Erythroblast (primary cell): ENCODE data around the gene TMEM258.

Experiments
- DNase-seq, 2 experiments: peaks; one replicate each; lab custom pipeline; 2025; lab: John Stamatoyannopoulos, UW
- GATA1 ChIP-seq: IDR thresholded peaks from 2 replicates; pipeline ENCODE4 v1.6.1; 2011; ENCODE audit warnings: low read depth, mild to moderate bottlenecking, control low read depth, low read length, moderate library complexity
- POLR2A ChIP-seq: IDR thresholded peaks from 2 replicates; pipeline ENCODE4 v1.6.1; 2011; ENCODE audit warnings: mild to moderate bottlenecking, low read length

TMEM258 gene

GRCh38 chr11:61814958-61815789 is 22.8 kb upstream of the TMEM258 start:
- TF ChIP-seq GATA1 (no peak), POLR2A (peak; percentile 92)

GRCh38 chr11:61814247-61814957 is 22.0 kb upstream of the TMEM258 start:
- TF ChIP-seq GATA1 = no peak
- no peak for TF ChIP-seq POLR2A
- peak; percentile 54 to 65 for DNase-seq

More at GRCh38 chr11:61814958-61815789, 22.8 kb upstream of the TMEM258 start:
- DNase-seq = peak; percentile 86 to 88

DNA sequence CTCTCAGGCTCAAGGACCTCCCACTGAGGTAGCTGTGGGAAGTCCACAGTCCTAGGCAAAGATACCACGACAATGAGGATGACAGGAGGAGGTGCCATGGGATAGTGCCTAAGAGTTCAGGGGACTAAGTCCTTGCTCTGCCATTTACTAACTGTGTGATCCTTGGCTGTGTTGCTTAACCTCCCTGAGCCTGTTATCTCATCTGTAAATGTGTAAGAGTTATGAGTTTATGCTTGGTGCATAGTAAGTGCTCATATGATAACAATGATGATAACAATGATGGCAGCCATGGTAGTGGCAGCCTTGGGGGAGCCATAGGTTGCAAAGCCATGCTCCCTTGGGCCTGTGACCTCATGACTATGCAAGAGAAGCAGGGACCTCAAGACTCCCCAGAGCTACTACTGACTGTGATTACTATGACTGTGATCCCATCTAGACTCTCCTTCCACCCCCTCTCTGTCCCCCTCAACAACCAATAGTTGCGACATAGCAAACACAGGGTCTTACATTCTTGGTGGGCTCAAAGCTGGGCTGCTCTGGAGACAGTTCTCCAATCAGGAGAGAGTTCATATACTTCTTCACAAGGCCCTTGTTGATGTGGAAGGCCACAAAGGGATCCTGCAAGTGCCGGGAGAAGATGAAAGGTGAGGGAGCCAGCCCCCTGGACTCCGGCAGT is 20.5 kb upstream of the TMEM258 start:
- DNase-seq = peak in 1 of 2 experiments; percentile 31
- no peak for TF ChIP-seq GATA1
- TF ChIP-seq POLR2A = peak; percentile 39

DNA sequence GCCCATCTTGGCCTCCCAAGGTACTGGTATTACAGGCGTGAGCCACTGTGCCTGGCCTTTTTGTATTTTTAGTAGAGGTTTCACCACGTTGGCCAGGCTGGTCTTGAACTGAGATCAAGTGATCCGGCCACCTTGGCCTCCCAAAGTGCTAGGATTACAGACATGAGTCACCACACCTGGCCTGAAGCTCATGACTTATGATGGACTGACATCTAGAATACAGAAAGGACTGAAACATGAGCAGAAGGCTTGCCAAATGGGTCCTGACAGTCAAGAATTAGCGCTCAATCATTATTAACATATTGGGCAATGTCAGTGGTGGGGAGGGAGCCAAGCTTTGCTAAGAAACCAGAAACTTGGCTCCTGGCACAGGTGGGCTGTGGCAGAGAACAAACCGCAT is 19.4 kb upstream of the TMEM258 start:
- no peak for DNase-seq
- TF ChIP-seq GATA1 = no peak
- no peak for TF ChIP-seq POLR2A

GRCh38 chr11:61810671-61811175 is 18.3 kb upstream of the TMEM258 start:
- no peak for DNase-seq
- TF ChIP-seq GATA1 (no peak), POLR2A (no peak)

DNA sequence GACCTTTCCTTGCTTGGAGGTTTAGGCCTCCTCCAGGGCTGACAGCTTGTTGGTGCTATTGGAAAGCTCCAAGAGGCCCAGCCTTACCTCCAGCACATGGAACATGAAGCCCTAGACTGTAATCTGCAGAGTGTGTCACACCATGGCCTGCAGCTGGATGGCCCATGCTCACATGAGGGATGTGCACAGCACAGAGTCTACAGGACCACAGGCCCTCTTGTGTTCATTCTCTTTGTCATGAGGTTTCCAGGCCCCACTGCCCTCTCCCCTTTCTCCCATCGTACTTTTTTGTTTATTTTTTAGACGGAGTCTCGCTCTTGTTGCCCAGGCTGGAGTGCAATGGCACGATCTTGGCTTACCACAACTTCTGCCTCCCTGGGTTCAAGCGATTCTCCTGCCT is 14.4 kb upstream of the TMEM258 start:
- no peak for DNase-seq
- TF ChIP-seq GATA1 = no peak
- no peak for TF ChIP-seq POLR2A

GRCh38 chr11:61805146-61805545 is 12.7 kb upstream of the TMEM258 start:
- TF ChIP-seq POLR2A (no peak), GATA1 (no peak)
- DNase-seq = no peak

DNA sequence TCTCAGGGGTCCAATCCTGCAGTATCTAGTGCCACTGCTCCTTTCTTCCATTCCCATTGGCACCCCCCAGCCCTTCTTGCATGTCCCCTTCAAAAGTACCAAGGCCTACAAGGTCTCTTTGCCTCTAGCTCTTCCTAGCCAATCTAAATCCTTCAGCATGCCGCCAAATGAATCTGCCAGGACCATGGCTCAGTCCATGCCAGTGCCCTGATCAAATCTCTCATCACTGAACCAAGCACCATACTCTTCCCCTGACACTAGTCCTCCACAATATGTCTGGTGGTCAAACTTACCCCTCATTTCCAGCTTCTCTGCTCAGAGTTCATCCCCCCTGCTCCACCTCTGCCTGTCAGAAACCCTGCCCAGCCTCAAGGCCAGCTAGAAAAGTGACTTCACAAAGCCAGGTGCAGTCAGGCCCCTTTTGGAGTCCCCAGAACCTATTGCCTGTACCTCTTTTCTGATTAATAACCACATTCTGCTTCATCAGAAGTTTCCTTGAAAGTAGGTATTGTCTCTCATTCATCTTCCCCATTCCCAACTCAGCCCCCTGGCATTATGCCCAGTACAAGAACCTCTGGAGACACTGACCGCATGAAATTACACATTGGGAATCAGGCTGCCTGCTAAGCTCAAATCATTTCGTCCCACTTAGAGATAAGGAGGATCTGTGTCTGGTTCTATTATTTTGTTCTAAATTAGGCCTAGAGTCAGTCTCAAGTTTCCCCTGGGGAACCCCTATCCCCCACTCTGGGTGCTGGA is 11.7 kb upstream of the TMEM258 start:
- DNase-seq = no peak
- TF ChIP-seq POLR2A (peak; percentile 28), GATA1 (no peak)

DNA sequence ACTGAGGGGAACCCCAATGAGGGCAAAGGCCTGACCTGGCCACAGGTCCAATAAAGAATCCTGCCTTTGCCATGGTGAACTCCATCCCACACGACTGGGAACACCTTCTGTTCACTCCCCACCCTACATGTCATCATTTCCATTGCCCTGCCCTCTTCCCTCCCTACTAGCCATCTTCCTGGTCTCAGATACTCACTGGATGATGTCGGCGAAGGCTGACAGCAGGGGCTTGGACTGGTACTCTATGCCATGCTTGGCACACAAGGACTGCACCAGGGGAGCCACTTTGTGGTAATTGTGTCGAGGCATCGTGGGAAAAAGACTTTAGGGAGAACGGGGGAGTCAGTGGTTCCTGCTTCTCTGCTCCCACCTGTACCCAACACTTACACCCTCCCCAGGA is 10.2 kb upstream of the TMEM258 start:
- DNase-seq = no peak
- TF ChIP-seq POLR2A (peak; percentile 3), GATA1 (no peak)

DNA sequence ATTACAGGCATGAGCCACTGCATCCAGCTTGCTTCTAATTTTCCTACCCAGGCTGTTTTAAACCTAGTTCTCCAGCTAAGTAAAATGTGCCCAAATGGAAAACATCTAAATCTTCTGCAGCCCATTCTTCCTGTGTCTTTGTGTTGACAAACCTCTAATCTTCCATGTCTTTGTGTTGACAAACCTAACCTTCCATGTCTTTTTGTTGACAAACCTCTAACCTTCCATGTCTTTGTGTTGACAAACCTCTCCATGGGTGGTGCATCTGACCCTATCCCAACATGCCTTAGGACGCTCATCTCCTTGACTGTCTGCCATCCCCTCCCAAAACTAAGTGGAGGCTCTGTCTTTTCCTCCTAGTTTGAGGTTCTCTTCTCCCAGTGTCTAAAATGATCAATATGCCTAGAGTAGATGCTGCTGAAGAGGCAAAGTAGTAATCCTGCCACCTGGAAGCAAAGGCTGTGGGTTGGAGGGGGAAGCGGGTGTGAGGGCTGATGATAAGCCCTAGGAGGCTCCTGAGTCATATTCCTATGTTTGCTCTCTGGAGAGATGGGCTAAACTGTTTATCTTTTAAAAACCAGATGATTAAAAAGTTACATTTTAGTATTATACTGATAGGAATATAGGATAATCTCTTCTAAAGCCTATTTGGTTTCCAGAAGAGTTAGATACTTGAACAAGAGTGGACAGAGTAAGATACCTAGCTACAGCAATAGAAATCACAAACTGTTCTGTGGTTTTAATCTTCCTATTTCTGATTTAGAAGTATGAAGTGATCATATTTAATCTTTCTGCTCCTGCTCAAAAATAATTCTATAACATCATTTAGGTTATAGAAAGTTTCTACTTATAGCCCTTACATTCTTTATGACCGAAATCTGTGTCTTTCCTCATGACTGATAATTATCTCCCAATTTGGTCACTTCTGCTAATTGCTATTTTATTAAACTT is 8.2 kb upstream of the TMEM258 start:
- DNase-seq = peak; percentile 72 to 74
- peak; percentile 8 for TF ChIP-seq POLR2A
- no peak for TF ChIP-seq GATA1

DNA sequence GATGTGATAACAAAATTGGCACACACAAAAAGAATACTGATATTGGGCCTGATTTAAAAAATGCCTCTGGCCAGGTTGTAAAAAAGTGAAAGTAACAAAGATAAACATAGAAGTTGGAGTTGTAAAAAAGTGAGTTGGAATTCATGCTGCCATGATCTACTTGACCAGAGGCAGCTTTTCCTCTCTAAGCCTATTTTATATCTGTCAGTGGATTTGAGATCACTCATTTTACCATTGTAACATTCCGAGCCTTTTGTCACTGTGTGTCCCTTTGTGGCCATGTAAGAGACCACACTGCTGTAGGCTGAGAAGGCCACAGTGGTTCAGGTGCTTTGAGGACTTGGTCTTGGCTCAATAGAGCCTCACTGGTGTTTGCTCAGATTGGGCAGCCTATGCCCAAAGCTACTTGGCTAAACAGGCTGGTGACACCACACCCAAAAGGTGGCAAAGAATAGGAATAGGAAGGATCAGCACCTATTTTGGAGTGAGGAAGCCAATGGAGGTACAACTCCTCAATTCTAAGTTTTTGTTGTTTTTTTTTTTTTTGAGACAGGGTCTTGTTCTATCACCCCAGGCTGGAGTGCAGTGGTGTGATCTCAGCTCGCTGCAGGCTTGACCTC is 7.4 kb upstream of the TMEM258 start:
- no peak for DNase-seq
- peak; percentile 34 for TF ChIP-seq POLR2A
- no peak for TF ChIP-seq GATA1

GRCh38 chr11:61797263-61797944 is 5.0 kb upstream of the TMEM258 start:
- DNase-seq = peak; percentile 86 to 93
- TF ChIP-seq GATA1 (no peak), POLR2A (peak; percentile 35)
